ENCODE data around the gene SLC5A3.

SLC5A3 gene

GRCh38 chr21:34113842-34114241 lies 40.5 kb downstream of the SLC5A3 start:
- intact Hi-C loops (cut with DNase I; ENCODE audit: low total_unique reads): no loop called here
- no peak for TF ChIP-seq CTCF (IDR thresholded peaks at IDR 0.05)
- no peak for DNase-seq
- Histone ChIP-seq H3K4me1 (peaks cover 0 to 48% (median 4%) of the 10 kb centered on the region in 4 donors), H3K9me3 (no peaks in the 10 kb centered on the region), H3K36me3 (no peaks in the 10 kb centered on the region), H3K27ac (no peak overlapping the region), H3K27me3 (no peaks in the 10 kb centered on the region), H3K4me3 (no peak overlapping the region)

GRCh38 chr21:34115160-34115559 lies 41.8 kb downstream of the SLC5A3 start:
- Histone ChIP-seq H3K4me1 (peaks cover 0 to 47% (median 4%) of the 10 kb centered on the region in 4 donors), H3K9me3 (no peaks in the 10 kb centered on the region), H3K4me3 (no peak overlapping the region), H3K36me3 (no peaks in the 10 kb centered on the region), H3K27ac (no peak overlapping the region), H3K27me3 (no peaks in the 10 kb centered on the region)
- no peak for DNase-seq
- TF ChIP-seq CTCF (IDR thresholded peaks at IDR 0.05): no peak
- intact Hi-C loops (cut with DNase I; ENCODE audit: low total_unique reads): no loop called here

- H3K27me3 ChIP-seq: no peaks in the 10 kb centered on the region
- no peaks in the 10 kb centered on the region for H3K36me3 ChIP-seq
- no peak overlapping the region for H3K27ac ChIP-seq
- intact Hi-C loops (cut with DNase I; ENCODE audit: low total_unique reads): no loop called here
- no peak for DNase-seq
- peaks cover 0 to 49% (median 3%) of the 10 kb centered on the region in 4 donors for H3K4me1 ChIP-seq
- no peaks in the 10 kb centered on the region for H3K9me3 ChIP-seq
- TF ChIP-seq CTCF (IDR thresholded peaks at IDR 0.05): no peak
- H3K4me3 ChIP-seq: no peak overlapping the region
Measured at GRCh38 chr21:34116569-34116968, 43.2 kb downstream of the SLC5A3 start.

- no peak overlapping the region for H3K27ac ChIP-seq
- H3K4me1 ChIP-seq: peaks cover 0 to 71% (median 20%) of the 10 kb centered on the region in 4 donors
- no peak for DNase-seq
- peaks cover 0 to 3% (median under 1%) of the 10 kb centered on the region in 3 donors for H3K36me3 ChIP-seq
- TF ChIP-seq CTCF (IDR thresholded peaks at IDR 0.05): no peak
- no peaks in the 10 kb centered on the region for H3K27me3 ChIP-seq
- intact Hi-C loops (cut with DNase I; ENCODE audit: low total_unique reads): no loop called here
- no peak overlapping the region for H3K4me3 ChIP-seq
- H3K9me3 ChIP-seq: no peaks in the 10 kb centered on the region
Measured at GRCh38 chr21:34120867-34121266, 47.5 kb downstream of the SLC5A3 start.

- Histone ChIP-seq H3K27ac (peak overlapping the region in 1 of 2 donors; percentile 27), H3K27me3 (no peaks in the 10 kb centered on the region), H3K9me3 (no peaks in the 10 kb centered on the region), H3K4me1 (peaks cover 0 to 83% (median 26%) of the 10 kb centered on the region in 4 donors), H3K36me3 (peaks cover 10% of the 10 kb centered on the region in 3 donors), H3K4me3 (no peak overlapping the region)
- no peak for DNase-seq
- intact Hi-C loops (cut with DNase I; ENCODE audit: low total_unique reads): no loop called here
- no peak for TF ChIP-seq CTCF (IDR thresholded peaks at IDR 0.05)
Measured at GRCh38 chr21:34122047-34122446, 48.7 kb downstream of the SLC5A3 start.
